SIG-M5 (cell line): ENCODE results near the gene RPL3.

Source experiments
- DNase-seq: peaks from one replicate; lab custom pipeline; 2025; lab: John Stamatoyannopoulos, UW

RPL3 gene

GRCh38 chr22:39317084-39317774, 2.2 kb downstream of the RPL3 start:
- no peak for DNase-seq

- DNase-seq: peak; percentile 34
Measured at GRCh38 chr22:39316440-39317083, 2.9 kb downstream of the RPL3 start.

- DNase-seq: no peak
Measured at GRCh38 chr22:39315389-39315788, 4.0 kb downstream of the RPL3 start.

GRCh38 chr22:39314251-39314971, 5.0 kb downstream of the RPL3 start:
- DNase-seq: no peak

- no peak for DNase-seq
Measured at GRCh38 chr22:39313258-39314001, 6.0 kb downstream of the RPL3 start.

GRCh38 chr22:39312410-39312809, 7.0 kb downstream of the RPL3 start:
- DNase-seq: no peak

- DNase-seq: no peak
Measured at GRCh38 chr22:39311592-39312400, 7.6 kb downstream of the RPL3 start.

- no peak for DNase-seq
Measured at GRCh38 chr22:39309881-39310714, 9.3 kb downstream of the RPL3 start.

- DNase-seq: no peak
Measured at GRCh38 chr22:39309364-39309861, 10.0 kb downstream of the RPL3 start.

- no peak for DNase-seq
Measured at GRCh38 chr22:39308614-39309363, 10.6 kb downstream of the RPL3 start.

- no peak for DNase-seq
Measured at GRCh38 chr22:39306456-39307361, 12.7 kb downstream of the RPL3 start.

- no peak for DNase-seq
Measured at GRCh38 chr22:39303892-39304671, 15.3 kb downstream of the RPL3 start.

GRCh38 chr22:39303358-39303757, 16.1 kb downstream of the RPL3 start:
- no peak for DNase-seq

- DNase-seq: no peak
Measured at GRCh38 chr22:39302431-39302960, 16.9 kb downstream of the RPL3 start.

- DNase-seq: no peak
Measured at GRCh38 chr22:39301926-39302325, 17.5 kb downstream of the RPL3 start.

- no peak for DNase-seq
Measured at GRCh38 chr22:39301108-39301507, 18.3 kb downstream of the RPL3 start.

- no peak for DNase-seq
Measured at GRCh38 chr22:39300186-39300830, 19.1 kb downstream of the RPL3 start.
